H1 (cell line): Measurements from ENCODE around the gene ZNF219.

Experiments used
- EP300 ChIP-seq, 2 experiments: IDR thresholded peaks; 1 replicate in 1 of 2; 2 replicates in 1 of 2; pipeline ENCODE4 v1.6.1; 2011 to 2012; ENCODE audit warnings: low read depth in 2 of 2, low read length in 2 of 2, mild to moderate bottlenecking in 2 of 2, borderline replicate concordance in 1 of 2, inconsistent platforms in 1 of 2, moderate library complexity in 1 of 2
- JUND ChIP-seq: IDR thresholded peaks from 2 replicates; pipeline ENCODE4 v1.6.1; 2011; ENCODE audit warnings: mild to moderate bottlenecking, improper control_type of control experiment, low read length
- MAX ChIP-seq: IDR thresholded peaks from 2 replicates; pipeline ENCODE4 v1.6.1; 2012; ENCODE audit warnings: inconsistent platforms
- POLR2AphosphoS5 ChIP-seq: IDR thresholded peaks from 2 replicates; pipeline ENCODE4 v1.6.1; 2011; ENCODE audit warnings: low read depth, low read length
- TBP ChIP-seq: IDR thresholded peaks from 2 replicates; pipeline ENCODE4 v1.6.1; 2011; ENCODE audit warnings: low read depth, low read length, improper control_type of control experiment
- TF ChIP-seq, protein P1 (sequence below): IDR thresholded peaks from 2 replicates; pipeline ENCODE4 v1.6.1; 2011; ENCODE audit warnings: low read length, improper control_type of control experiment

DNA sequence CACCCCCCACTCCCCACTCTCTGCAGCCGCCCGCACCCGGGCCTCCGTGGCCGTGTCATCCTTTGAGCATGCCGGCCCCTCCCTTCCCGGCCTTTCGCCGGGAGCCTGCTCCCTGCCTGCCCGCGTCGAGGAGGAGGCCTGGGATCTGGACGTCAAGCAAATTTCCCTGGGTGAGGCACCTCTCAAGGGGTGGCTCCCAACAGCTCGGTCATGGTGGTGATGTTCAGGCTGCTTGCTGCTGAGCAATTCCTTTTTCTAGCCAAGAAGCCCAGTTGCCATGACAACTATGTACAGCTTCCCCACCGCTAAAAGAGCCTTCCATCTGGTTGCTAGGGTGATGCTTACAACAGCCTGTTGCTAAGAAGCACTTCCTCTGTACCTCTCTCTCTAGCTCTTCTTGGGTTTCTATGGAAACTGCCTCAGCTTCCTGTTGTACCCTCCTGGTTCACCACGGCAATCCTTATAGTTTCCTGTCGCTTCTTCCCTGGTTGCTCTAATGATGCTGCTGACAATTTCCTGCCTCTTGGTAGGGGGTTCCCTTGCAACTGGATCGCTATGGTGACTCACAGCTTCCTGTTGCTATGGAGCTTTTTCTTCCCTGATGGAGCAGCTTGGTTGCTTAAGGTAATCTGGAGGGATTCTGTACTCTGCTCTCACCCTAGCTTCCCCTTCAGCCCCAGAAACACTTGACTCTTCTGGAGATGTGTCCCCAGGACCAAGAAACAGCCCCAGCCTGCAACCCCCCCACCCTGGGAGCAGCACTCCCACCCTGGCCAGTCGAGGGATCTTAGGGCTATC lies 11.0 kb downstream of the ZNF219 start:
- TF ChIP-seq EP300 (IDR thresholded peaks at IDR 0.05; ENCODE audit: borderline replicate concordance in 1 of 2, low read depth in 2 of 2, low read length in 2 of 2) (no peak), POLR2AphosphoS5 (0 out of 2 replicates have a peak, but pooled peaks have one; percentile 30), MAX (no peak), TBP (no peak), JUND (peak; percentile 74)
- TF ChIP-seq, protein P1, sequence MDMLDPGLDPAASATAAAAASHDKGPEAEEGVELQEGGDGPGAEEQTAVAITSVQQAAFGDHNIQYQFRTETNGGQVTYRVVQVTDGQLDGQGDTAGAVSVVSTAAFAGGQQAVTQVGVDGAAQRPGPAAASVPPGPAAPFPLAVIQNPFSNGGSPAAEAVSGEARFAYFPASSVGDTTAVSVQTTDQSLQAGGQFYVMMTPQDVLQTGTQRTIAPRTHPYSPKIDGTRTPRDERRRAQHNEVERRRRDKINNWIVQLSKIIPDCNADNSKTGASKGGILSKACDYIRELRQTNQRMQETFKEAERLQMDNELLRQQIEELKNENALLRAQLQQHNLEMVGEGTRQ = no peak
